CD4-positive, alpha-beta T cell treated with Interleukin-15 for 1 hour (primary cell): ENCODE measurements around the gene AXIN2.
"Not testable (repeated sequence)": the region's sequence is repeated elsewhere in the genome, so short reads cannot be mapped to it uniquely, and the experiment has no call there.

Experiments used
- DNase-seq: peaks from one replicate; pipeline ENCODE4 v3.0.0-alpha.2; 2020

AXIN2 gene

DNA sequence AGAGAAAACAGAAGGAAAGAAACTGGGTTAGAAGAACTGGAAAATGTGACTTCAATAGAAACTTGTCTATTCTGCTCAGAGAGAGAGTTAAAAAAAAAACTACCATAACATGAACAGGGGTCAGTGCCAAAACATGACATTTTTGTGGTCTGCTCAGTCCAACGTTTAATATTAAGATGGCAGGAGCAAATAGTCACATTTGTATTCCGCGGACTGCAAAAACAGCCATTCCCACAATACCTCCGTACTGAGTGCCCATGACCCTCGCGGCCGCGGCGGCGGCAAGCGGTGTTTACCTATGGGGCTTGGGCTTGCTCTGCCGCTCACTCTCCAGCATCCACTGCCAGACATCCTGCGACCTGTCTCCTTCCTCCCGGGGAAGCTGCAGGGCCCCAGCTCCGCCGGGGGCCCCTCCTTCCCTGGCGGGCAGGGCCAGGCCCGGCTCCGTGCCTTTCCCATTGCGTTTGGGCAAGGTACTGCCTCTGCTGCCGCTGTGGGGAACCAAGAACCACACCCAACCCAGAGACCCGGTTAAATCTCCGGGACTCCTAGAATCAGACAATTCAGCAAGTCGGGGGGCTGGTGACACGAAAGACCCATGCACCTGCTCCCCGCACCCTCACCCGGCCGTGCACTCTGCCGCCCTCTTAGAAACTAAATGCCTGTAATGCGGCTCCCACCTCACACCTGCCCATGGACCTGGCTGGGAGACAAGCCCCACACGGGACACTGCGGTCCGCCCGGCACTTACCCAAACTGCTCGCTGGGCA is 24.7 kb downstream of the AXIN2 start:
- no peak for DNase-seq

DNA sequence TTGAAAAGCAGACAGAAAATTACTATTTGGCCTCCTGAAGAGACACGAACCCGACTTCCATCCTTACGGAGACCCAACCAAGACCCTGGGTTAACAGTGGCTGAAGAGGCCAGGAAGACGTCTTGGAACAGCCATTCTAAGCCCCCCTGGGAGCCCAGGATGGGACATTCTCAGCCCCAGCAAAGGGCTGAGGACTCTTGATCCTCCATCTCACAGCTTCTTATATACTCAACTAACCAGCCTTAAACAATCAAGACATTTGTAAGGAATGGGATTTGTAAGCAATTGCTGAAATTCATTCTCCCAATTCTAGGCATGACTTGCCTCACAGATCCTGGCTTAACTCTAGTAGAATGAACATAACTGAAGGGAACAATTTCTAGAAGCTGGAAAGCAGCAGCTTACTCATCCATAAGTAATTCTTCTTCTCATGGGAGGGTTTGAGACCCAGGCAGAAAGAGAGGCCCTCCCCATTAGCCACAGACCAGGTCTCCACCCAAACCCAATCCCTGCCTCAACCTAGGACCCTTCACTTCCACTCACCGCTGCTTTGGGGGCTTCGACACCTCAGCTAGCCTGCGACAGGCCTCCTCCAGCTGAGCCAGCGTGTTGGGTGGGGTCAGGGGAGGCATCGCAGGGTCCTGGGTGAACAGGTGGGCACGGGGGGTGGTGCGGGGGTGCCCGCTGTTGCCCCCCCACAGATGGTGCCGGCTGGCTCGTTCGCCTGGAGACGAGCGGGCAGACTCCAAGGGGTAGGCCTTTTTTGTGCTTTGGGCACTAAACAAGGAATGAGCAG is 25.5 kb downstream of the AXIN2 start:
- no peak for DNase-seq

DNA sequence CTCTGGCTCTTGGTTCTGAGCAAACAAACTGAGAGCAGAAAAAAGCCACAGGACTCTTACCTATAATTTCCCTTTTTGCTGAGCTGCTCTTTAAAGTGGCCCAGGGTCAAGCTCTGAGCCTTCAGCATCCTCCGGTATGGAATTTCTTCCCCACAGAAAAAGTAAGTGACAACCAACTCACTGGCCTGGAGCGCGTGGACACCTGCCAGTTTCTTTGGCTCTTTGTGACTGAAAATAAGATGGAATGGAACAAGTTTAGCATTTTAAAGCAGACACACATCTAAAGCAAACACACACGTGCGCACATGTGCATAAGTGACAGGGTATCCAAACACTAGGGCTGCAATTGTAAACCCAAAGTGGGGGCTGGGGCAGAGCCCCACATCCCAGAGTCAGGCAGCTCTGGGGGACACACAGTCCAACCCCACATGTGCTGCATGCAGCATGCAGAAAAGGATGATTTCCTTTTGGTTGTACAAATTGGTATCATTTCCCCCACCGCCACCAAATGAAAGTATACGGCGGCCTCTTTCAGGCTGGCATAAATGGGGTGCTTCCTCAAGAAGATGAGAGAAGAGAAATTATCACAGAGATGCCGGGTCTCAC is 27.5 kb downstream of the AXIN2 start:
- DNase-seq, result no peak

DNA sequence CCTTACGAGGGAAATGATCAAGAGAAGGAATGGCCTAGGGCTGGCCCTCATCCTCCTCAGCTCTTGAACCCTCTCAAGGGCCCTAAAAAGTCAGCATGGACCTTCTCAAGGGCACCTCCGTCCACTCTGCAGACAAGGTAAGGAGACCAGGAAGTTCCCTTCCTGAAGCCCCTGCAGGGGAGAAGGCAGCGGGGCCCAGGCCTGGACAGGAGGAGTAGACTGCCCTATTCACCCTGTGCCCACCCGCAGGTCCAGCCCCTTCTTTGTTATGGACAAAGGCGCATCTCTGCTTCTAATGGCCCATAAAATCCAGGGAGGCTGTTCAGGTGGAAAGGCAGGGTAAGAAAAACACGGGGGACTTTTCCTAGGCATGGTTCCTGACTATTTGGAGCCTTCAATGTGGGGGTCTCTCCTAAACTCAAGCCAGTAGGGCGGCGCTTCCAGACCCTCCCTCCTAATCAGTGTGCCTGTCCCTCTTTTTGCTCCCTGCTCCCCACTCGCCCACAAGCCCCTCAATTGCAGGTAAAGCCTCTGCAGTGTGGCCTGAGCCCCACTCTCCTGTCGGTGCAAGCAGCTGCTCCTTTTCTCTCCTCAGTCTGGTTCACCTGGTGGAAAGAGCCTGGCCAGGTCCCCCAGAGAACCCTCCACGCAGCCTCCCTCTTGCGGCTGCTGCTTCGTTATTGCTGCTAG is 28.2 kb downstream of the AXIN2 start:
- DNase-seq, result no peak

DNA sequence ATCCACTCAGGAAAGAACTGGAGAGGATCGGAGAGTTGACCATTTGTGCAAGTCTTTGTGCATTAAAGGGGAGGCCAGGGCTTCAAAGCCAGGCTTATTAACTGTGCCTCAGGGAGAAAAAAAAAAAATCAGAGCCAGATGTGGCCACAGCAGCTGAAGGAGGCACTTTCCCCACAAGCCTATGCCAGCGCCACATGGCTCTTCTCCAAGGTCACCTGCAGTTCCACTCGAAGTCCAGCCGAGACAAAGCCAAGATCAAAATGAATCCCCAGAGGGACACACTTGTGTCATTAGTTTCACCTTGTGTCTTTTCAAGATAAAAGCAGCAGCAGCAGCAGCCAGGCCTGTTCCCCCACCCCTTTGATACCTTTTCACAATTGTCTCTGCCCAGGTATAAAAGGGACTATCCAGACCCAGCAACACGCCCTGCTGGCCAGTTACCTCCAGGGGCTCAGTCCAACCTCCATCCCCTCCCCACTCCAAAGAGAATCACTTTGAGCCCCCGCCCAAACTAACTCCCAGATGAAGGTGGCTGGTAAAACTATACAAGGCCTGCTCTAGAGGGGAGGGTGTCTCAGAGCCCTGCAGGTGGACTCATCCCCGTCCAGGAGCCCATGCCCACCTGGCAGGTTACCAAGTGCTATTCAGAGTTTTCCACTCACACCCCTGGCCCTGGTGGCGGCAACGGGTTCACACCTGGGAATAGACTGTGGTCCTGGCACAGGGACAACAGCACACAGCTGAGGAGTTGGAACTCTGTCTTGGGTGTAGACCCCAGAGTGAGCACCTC is 29.2 kb downstream of the AXIN2 start:
- no peak for DNase-seq

DNA sequence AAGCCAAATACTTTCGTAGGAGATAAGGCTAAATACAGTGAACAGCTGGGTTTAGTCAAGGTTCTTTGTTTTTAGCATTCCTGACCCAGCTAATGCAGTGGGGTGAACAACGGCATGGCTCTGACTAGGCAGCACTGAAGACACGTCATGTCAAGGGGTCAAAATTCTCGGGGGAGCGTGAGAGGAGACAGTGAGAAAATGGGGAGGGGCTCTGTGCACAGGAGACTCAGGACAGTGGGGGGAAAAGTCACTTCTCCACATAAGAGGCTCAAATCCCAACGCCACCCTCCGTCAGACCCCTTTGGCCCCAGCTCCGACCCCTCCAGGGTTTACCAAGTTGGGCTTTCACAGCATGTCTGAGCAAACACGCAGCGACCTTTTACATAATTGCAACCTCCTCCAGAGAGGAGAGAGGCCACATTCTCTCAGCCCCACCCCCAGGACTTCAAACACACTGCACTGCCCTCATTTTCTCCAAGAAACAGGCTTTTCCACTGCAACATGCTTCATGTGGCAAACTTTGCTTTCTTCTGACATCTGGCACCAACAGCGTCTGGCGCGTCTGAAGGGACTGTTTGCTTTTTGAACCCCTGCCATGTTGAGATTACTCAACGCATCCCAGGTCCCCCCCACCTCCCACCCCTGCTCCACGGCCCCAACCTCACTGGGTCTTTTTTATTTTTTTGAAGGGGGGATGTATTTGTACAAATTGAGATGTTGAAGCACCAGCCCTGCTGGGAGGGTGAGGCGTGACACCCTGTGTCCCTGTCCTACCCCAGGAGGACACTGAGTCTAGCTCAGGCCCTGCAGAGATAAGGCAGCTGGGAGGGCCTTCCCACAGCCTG is 30.0 kb downstream of the AXIN2 start:
- DNase-seq, result no peak

DNA sequence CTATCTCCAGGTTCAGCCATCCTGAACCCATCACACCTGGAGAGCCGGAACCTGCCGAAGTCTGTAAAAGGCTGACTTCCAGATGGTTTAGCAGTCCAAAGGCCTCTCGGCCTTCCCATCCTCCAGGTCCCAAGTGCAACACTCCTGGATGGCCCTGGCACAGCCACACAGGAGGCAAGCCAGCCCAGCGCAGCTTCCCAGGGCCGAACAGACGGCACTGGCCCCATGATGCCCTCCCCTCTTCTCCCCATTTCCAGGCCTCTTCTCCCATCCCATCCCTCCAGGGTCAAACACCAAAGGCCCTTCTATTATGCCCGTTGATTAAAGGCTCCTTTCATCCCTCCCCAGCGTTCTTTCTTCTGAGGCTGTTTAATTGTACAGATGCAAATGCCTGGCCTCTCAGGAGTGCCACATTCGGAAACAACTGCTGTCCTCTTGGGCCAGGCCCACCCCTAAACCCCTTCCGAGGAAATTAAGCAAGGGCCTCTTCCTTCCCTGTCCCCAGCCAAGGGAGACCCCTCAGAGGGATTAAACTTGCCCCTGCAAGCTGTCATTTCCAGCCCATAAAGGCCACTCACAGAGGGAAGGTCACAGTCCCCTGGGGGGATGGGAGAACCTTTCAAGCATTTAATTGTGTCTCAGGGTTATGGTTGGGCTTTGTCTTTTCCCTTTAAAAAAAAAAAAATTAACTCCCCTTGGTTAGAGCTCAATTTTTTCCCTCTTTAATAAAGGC is 30.8 kb downstream of the AXIN2 start:
- DNase-seq, result no peak

DNA sequence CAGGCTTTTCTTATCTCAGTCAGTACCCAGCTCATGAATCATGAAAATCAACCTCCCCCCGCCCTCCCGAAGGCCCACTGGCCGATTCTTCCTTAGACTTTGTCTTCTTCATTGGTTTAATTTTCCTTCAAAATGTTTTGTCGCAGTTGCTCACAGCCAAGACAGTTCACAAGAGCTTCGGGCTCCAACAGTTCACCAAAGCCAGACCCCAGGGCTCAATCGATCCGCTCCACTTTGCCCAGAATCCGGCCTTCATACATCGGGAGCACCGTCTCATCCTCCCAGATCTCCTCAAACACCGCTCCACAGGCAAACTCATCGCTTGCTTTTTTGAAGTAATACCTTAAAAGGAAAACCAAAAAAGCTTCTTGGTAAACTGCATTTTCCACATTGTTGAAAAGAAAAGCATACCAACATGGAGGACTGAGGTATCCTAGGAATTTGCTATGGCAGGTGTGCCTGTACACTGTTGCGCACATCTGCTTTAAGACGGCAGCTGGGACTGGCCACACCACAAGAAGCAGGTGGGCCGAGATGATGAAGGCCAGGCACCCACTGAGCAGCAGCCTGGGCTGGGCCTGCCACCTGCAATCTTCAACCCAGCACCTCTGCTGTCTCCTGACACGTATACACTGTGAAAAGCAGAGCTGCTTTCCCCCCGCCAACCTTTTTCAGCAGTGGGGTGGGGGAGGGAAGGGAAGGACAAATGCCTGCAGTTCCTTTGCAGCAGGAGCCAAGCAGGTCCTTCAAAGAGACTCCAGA is 31.5 kb downstream of the AXIN2 start:
- no peak for DNase-seq

DNA sequence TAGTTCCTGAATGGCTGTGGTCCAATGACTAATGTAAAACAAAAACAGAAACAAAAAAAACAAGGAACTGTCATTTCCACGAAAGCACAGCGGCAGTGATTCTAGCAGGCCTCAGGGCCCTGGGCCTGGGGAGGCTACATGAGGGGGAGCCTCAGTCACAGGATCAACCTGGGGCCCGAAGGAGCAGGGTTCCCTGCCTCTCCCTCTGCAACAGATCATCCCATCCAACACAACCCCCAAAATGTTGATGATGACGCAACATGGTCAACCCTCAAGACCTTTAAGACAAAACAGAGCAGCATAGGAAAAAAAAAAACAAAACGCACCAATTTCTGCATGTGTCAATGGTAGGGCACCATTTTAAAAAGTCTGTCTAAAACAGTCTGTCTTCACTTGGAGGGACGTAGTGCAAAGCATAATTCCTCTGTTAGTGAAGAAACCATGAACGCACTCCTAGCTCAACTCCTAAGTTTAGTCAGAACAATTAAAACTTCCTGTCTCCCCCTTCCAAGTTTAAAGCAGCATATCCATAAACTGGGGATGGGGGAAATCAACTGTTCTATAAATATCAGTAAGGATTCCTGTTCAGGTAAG is 32.3 kb downstream of the AXIN2 start:
- no peak for DNase-seq

DNA sequence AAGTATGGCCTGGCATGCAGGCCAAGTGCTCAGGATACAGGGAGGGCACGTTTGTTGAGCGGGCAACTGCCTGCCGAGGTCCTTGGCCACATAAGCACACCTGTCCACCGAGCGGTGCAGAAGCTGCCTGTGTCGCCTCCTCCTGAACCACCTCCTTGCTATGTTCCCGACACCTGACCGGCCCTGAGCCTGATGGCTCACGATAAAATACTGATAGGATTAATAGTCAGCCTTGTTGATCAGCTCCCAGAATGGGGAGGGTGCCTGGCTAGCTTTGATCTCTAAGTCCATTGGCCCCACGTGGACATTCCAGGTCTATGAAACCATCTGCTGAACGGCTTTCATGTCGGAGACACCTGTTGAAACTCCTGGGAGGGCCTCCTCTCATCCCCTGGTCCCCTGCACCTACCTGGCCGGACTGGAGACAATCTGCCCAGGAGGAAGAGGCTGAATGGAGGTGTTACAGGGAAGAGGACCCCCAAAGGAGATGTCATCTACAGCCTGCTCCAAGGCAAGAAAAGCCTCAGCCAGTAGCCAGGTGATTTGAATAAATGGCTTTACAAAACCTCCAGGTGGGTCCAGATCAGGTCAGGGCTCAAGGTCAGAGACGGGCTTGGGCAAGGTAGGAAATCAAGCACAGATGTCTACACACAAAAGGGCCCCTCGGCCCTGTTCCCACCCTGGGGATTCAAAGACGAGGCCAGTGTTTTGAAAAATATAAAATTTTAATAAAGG is 33.4 kb downstream of the AXIN2 start:
- no peak for DNase-seq

DNA sequence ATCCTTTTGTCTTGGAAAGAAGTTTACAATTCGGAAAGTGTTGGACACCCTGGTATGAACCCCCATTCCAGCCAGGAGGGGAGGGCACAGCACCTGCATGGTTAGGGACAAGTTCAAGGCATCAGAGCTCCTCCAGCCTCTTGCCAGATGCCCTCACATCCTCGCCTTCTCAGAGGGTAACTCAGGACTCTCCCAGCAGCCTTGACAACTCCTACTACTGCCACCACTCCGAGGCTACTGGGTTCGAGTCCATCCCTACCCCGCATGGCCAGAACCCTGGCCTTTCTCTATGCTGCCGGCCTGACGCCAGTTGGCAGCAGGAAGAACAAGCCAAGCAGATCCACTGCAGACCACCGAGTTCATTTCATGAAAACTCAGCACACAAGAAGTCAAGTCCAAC is 34.1 kb downstream of the AXIN2 start:
- no peak for DNase-seq

DNA sequence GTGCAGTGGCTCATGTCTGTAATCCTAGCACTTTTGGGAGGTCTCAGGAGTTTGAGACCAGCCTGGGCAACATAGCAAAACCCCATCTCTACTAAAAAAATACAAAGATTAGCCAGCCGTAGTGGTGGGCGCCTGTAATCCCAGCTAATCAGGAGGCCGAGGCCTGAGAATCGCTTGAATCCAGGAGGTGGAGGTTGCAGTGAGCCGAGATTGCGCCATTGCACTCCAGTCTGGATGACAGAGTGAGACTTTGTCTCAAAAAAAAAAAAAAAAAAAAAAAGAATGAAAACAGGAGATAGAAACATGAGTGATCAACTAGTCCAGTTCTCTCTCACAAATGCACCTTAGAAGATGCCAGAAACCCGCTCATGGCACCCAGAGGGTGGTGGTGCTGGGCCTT is 34.6 kb downstream of the AXIN2 start:
- DNase-seq, result not testable (repeated sequence)

DNA sequence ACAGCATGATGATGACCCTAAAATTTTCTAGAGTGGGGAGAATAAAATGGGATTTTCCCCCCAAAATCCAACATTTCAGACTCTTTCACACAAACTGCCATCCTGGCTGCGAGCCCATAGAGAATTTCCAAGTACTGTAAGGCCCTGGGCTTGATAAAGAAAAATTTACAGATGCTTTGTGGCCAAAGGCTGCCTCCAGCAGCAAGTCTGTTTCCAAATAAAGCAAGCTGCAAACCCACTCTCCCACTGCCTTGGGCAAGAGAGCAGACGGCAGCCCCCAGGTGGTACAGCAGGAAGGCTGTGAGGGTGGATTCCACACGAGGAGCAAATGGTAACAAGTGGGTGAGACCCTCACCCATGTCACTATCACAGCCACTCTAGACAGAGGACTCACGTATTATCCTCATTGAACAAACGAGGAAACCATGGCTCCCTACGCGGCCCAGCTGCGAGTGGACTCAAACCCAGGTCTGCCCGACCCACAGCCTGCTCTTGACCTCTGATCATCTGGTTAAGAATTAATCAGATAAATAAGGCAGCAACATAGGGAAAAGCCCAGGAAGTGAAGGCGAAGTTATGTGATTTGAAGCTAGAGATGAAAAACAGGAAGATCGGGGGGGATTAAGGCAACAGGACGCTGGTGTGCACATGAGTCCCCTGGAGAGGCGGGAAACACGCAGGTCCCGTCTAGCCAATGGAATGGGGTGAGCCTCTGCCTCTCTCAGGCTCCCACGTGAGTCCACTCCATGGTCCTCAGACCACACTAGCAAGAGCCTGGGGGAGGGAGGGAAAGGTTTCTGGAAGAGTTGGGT is 37.4 kb downstream of the AXIN2 start:
- DNase-seq, result no peak

DNA sequence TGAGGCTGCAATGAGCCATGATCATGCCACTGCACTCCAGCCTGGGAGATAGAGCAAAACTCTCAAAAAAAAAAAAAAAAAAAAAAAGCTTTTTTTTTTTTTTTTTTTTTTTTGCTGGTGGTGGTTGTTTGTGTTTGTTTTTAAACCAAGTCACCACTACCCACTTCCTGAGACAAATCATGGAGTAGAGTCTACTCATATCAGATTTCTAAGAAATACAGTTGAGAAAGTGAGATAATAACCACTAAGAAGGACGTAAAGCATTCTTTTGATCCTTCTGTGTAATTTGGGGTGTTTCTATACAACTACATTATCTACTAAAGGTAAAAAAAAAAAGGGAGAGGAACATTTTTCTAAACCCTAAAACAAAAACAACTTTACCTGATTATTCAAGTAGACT is 38.0 kb downstream of the AXIN2 start:
- no peak for DNase-seq

DNA sequence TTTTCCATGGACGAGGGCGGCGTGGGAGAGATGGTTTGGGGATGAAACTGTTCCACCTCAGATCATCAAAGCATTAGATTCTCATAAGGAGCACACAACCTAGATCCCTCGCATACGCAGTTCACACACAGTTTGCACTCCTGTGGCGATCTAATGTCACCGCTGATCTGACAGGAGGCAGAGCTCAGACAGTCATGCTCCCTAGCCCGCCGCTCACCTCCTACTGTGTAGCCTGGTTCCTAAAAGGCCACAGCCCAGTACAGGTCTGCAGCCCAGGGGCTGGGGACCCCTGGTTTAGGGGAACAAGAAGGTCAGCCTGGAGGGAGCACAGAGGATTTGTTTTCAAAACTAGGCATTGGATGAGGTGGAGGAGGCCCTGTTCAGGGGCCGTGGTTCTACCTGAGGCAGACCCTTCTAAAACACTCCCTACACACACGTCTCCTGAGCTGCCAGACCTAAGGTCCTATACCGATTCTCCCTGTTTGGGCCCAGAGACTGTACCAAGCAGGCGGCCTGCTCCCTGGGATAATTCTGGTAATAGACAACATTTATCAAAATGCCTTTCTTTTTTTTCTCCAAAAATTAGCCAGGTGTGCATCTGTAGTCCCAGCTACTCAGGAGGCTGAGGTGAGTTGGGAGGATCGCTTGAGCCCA is 38.6 kb downstream of the AXIN2 start:
- DNase-seq, result no peak

DNA sequence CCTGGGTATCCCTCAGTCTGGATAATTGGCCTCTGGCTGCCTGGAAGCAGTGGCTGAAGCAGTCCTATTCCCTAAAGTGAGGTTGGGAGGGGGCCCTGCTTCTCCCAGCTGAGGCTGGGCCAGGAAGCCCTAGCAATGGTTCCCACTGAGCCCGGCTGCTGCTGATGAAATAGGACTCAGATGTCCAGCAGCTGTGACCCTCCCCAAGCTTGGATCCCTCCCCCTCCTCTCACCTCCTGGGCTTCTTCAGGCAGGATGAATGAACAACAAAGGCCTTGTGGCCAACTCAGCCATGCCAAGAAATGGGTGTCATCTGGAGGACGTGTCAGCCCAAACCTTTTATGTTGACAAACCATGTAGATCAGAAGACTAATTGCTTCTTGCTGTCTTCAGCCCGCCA is 42.0 kb downstream of the AXIN2 start:
- DNase-seq, result no peak

DNA sequence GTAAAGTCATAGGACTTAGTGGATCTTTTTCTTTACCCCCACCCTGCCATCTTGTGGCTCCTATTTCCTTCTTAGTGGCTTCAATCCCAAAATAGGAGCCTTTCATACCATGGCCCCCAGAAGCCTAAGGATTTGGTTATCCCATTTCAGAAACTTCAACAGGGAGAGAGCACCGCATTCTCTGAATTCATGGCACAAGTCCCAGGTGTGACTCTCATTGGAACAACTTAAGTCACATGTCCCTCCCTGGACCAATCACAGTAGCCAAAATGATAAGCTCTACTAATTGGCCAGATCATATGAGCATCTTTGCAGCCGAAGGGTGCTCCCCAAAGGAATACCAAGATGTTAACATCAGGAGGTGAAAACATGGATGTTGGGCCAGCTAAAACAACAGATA is 43.2 kb downstream of the AXIN2 start:
- DNase-seq, result no peak
